Panc1 (cell line): ENCODE measurements around the gene PSRC1. TPM values are rescaled to one million over a fixed set of nuclear protein-coding genes. Genes with fewer than 3 reads are reported as not detected.

Experiments used
- ATAC-seq: fragments of 200-7000 bp; cut with Tn5 transposase; 2 replicates; pipeline ENCODE4 v1.9.1; 2020; ENCODE audit warnings: mild to moderate bottlenecking, moderate library complexity
- BruUV-seq: library from RNA; stranded (reverse); fragments of 400-500 nt; replicated peaks from 2 replicates; lab custom pipeline; 2021; lab: Mats Ljungman, UMichigan
- CTCF ChIA-PET: fragments of 300-600 bp; sonication (Branson Sonifier 250); formaldehyde crosslinking; loops from one replicate; lab custom pipeline; 2022; ENCODE audit warnings: antibody characterized with exemption; lab: Charles Lee
- POLR2A ChIA-PET: fragments of 300-600 bp; sonication (Branson Sonifier 250); formaldehyde crosslinking; loops from one replicate; lab custom pipeline; 2022; ENCODE audit warnings: antibody characterized with exemption; lab: Charles Lee
- DNase-seq: peaks from one replicate; pipeline ENCODE4 v3.0.0-alpha.2; 2010; ENCODE audit warnings: low read depth, low spot score
- H3K27ac ChIP-seq: 2 replicates; pipeline ENCODE4 v1.5.1; 2011; ENCODE audit warnings: mild to moderate bottlenecking, low read length, inconsistent platforms
- H3K27me3 ChIP-seq: fragments of 200-500 bp; sonication (Bioruptor generic); 2 replicates; pipeline ENCODE4 v1.6.0; 2014; ENCODE audit warnings: low read length, inconsistent platforms; ENCODE audit not compliant: control insufficient read depth, insufficient read depth
- H3K36me3 ChIP-seq: fragments of 200-500 bp; sonication (Bioruptor generic); 2 replicates; pipeline ENCODE4 v1.5.1; 2014; ENCODE audit warnings: inconsistent platforms, mild to moderate bottlenecking, low read length, moderate library complexity; ENCODE audit not compliant: control insufficient read depth, insufficient read depth
- H3K4me1 ChIP-seq: 2 replicates; pipeline ENCODE4 v1.5.1; 2011; ENCODE audit warnings: inconsistent platforms, mild to moderate bottlenecking, low read length, moderate library complexity; ENCODE audit not compliant: control insufficient read depth, insufficient read depth
- H3K4me3 ChIP-seq, 2 experiments: 2 replicates each; pipeline ENCODE4 v1.5.1; 2011 to 2012; ENCODE audit warnings: low read depth in 2 of 2, low read length in 2 of 2, mild to moderate bottlenecking in 2 of 2, inconsistent platforms in 1 of 2, moderate library complexity in 1 of 2
- H3K9me3 ChIP-seq: fragments of 200-500 bp; sonication (Bioruptor generic); 2 replicates; pipeline ENCODE4 v1.5.1; 2014; ENCODE audit warnings: low read depth, mild to moderate bottlenecking, inconsistent platforms, low read length, moderate library complexity; ENCODE audit not compliant: control insufficient read depth, insufficient read depth
- CTCF ChIP-seq: fragments of 450-650 bp; IDR thresholded peaks from 2 replicates; pipeline ENCODE4 v1.5.1; 2017; ENCODE audit warnings: mild to moderate bottlenecking
- POLR2AphosphoS5 ChIP-seq: IDR thresholded peaks from 2 replicates; pipeline ENCODE4 v1.6.1; 2012; ENCODE audit warnings: mild to moderate bottlenecking, low read depth, low read length, moderate library complexity
- REST ChIP-seq, 2 experiments: IDR thresholded peaks; 2 replicates each; pipeline ENCODE4 v1.6.1; 2011 to 2012; ENCODE audit warnings: low read depth in 2 of 2, control low read depth in 1 of 2, low read length in 1 of 2, mild to moderate bottlenecking in 1 of 2, moderate library complexity in 1 of 2; ENCODE audit not compliant: insufficient read depth in 1 of 2
- SIN3A ChIP-seq: IDR thresholded peaks from 2 replicates; pipeline ENCODE4 v1.6.1; 2012; ENCODE audit warnings: low read depth, mild to moderate bottlenecking, low read length, moderate library complexity, borderline replicate concordance; ENCODE audit not compliant: insufficient read depth
- TCF7L2 ChIP-seq: IDR thresholded peaks from 2 replicates; pipeline ENCODE4 v1.6.1; 2011; ENCODE audit warnings: mild to moderate bottlenecking, low read depth, low read length, inconsistent platforms
- in situ Hi-C: cut with HindIII; loops from 2 replicates; pipeline ENCODE4 v1.10.0; 2016; ENCODE audit warnings: low sequenced_read_pairs, low pct_unique_long_range_greater_than_20kb
- intact Hi-C: fragments of 100-400 bp; cut with micrococcal nuclease; formaldehyde crosslinking; loops from one replicate; pipeline ENCODE4 v1.10.0; 2022; ENCODE audit not compliant: unreplicated experiment
- total RNA-seq: library from RNA; stranded (reverse); gene quantifications from one replicate; pipeline ENCODE4 v1.2.1, GENCODE V29; 2021; ENCODE audit not compliant: unreplicated experiment

The PSRC1 gene
- total RNA-seq, 1 experiment from 2014 or later: 40.6 TPM

- DNase-seq (no peak), ATAC-seq (no peak)
- BruUV-seq: no TSS peak
- Histone ChIP-seq H3K4me3 (no peak overlapping the region), H3K4me1 (no peaks in the 10 kb centered on the region; the same call in 1 of the 2 replicates), H3K27me3 (no peaks in the 10 kb centered on the region), H3K36me3 (no peaks in the 10 kb centered on the region), H3K9me3 (no peaks in the 10 kb centered on the region), H3K27ac (no peak overlapping the region)
- ChIA-PET CTCF (no interaction called here), POLR2A (no interaction called here)
- in situ Hi-C loops (no loop called here), intact Hi-C loops (no loop called here)
- TF ChIP-seq SIN3A: no peak
- TF ChIP-seq CTCF: no peak
- no peak for TF ChIP-seq TCF7L2
- no peak for TF ChIP-seq REST (IDR thresholded peaks at IDR 0.05; ENCODE audit: insufficient read depth in 1 of 2, low read depth in 2 of 2, low read length in 1 of 2)
- TF ChIP-seq POLR2AphosphoS5: no peak
Observed at GRCh38 chr1:109243221-109243620, 39.7 kb downstream of the PSRC1 start.

- Histone ChIP-seq H3K9me3 (no peaks in the 10 kb centered on the region), H3K27ac (no peak overlapping the region), H3K36me3 (peaks cover 3% of the 10 kb centered on the region; the same call in 1 of the 2 replicates), H3K4me1 (no peaks in the 10 kb centered on the region; the same call in 1 of the 2 replicates), H3K27me3 (no peaks in the 10 kb centered on the region), H3K4me3 (no peak overlapping the region)
- intact Hi-C loops (no loop called here), in situ Hi-C loops (no loop called here)
- POLR2A ChIA-PET: no interaction called here
- ATAC-seq (no peak), DNase-seq (no peak)
- BruUV-seq: no TSS peak
- TF ChIP-seq SIN3A (no peak), REST (IDR thresholded peaks at IDR 0.05; ENCODE audit: insufficient read depth in 1 of 2, low read depth in 2 of 2, low read length in 1 of 2) (no peak), CTCF (no peak), POLR2AphosphoS5 (no peak), TCF7L2 (no peak)
- CTCF ChIA-PET: no interaction called here
Observed at GRCh38 chr1:109242387-109242786, 40.6 kb downstream of the PSRC1 start.
